ENCODE measurements around the gene PPIF.

The PPIF gene

DNA sequence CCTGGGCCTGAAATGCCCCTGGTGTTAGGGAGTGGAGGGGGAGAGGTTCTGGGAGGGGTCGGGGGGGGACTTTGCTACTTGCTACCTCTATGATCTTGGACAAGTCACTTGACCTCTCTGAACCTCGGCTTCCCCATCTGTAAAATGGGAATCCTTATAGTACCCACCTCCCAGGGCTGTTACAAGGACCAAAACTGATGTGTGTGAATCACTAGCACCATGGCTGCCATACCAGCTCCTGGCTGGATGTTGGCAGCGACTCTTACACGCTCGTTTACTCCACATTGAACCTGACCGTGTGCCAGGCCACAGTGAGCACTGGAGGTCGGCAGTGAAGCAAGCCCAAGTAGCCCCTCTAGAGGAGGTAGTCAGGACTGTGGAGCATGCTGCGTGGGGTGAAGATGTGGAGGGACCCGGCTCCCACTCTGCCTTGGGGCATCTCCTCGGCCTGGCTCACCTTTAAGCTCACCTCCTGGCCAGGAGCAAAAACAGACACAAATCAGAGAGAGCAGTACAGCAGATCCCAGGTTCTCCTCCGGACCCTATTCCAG, 28.9 kb downstream of the PPIF start:
- no peak for DNase-seq

DNA sequence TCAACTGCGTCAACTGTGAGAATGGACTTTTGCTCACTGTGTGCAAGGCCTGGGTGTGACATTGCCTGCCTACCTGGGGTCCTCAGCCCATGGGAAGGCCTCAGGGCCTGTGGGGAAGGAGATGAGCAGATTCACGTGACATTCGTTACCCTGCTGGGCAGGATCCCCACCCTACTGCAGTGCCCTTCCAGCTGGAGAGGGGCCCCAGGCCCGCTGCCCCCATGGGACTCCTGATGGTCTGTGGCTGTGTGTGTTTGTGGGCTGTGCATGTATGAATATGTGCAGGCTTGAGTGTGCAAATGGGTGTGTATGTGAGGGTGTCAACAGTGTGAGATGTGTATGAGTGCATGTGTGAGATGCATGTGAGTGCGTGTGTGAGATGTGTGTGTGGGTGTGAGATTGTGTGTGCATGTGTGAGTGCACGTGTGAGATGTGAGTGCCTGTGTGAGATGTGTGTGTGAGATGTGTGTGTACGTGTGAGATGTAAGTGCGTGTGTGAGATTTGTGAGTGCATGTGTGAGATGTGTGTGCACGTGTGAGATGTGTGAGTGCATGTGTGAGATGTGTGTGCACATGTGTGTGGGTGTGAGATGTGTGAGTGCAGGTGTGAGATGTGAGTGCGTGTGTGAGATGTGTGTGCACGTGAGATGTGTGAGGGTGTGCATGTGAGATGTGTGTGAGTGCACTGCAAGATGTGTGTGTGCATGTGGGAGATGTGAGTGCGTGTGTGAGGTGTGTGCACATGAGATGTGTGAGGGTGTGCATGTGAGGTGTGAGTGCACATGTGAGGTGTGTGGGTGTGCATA, 29.7 kb downstream of the PPIF start:
- no peak for DNase-seq

DNA sequence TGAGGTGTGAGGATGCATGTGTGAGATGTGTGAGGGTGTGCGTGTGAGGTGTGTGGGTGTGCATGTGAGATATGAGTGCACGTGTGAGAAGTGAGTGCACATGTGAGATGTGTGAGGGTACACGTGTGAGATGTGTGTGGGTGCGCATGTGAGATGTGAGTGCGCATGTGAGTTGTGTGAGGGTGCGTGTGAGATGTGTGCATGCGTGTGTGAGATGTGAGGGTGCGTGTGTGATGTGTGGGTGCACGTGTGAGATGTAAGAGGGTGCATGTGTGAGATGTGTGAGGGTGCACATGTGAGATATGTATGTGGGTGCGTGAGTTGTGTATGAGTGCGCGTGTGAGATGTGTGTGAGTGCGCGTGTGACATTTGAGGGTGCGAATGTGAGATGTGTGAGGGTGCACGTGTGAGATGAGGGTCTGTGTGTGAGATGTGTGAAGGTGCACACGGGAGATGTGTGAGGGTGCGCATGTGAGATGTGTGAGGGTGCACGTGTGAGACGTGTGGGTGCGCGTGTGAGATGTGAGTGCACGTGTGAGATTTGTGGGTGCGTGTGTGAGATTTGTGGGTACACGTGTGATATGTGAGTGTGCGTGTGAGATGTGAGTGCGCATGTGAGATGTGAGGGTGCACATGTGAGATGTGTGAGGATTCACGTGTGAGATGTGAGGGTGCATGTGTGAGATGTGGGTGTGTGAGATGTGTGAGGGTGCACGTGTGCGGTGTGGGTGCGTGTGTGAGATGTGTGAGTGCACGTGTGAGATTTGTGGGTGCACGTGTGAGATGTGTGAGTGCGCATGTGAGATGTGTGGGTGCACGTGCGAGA, 30.5 kb downstream of the PPIF start:
- DNase-seq, result no peak

DNA sequence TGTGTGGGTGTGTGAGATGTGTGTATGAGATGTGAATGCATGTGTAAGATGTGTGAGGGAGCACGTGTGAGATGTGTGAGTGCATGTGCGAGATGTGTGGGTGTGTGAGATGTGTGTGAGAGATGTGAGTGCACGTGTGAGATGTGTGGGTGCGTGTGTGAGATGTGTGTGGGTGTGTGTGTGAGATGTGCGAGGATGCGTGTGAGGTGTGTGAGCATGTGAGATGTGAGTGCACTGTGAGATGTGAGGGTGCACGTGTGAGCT, 31.0 kb downstream of the PPIF start:
- DNase-seq, result no peak

DNA sequence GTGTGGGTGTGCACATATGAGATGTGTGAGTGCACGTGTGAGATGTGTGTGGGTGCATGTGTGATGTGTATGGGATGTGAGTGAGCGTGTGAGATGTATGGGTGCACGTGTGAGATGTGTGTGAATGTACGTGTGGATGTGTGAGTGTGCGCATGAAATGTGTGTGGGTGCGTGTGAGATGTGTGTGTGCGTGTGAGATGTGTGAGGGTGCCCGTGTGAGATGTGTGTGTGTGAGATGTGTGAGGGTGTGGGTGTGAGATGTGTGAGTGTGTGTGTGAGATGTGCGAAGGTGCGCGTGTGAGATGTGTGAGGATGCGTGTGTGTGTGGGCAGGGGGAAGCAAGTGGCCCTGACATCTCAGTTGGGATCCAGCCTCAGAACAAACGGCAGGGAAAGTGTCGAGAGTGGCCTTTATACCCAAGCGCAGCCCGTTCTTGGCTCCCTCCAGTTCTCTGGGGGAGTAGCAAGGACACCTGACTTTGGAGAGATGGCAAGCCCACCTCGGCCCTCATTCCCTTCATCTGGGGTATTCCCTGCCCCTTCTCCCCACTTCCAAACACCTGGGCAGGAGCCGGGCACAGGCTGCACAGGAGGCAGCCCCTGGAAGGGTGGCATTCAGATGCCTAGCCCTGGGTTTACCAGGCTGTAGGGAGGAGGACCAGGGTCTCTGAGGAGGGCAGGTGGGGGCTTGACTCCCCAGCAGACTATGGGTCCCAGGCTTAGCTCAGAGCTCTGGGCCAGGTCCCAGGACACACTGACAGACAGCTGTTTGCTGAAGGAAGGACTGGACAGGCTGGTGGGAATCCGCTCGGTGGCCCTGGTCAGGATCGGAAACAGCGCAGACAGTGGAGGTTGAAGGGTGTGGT, 31.6 kb downstream of the PPIF start:
- no peak for DNase-seq

DNA sequence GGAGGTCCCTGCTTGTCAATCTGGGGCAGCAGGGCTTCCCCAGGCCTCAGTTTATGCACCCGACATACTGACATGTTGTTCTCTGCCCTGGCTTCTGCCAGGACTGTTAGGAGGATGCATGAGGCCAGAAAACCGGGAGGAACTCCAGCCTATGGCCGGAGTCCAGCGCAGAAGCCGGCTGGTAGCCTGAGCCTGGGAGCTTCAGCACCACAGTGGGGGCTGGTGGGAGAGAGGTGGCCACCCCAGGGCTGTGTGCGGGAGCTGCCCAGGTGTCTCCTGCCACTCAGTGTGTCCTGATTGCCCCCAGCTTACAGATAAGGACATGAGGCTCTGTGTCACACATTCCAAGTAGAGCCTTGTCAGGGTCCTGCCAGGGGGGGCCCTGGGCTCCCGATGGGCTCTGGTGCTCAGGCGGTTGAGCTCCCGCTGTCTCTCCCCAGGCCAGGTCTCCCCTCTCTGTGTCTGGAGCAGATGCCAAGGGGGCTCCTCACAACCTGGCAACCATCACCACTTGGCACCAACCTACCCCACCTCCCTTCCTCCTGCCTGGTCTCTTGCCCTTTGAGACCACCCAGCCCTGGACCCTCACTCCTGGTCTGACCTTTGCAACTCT, 32.3 kb downstream of the PPIF start:
- DNase-seq, result no peak

DNA sequence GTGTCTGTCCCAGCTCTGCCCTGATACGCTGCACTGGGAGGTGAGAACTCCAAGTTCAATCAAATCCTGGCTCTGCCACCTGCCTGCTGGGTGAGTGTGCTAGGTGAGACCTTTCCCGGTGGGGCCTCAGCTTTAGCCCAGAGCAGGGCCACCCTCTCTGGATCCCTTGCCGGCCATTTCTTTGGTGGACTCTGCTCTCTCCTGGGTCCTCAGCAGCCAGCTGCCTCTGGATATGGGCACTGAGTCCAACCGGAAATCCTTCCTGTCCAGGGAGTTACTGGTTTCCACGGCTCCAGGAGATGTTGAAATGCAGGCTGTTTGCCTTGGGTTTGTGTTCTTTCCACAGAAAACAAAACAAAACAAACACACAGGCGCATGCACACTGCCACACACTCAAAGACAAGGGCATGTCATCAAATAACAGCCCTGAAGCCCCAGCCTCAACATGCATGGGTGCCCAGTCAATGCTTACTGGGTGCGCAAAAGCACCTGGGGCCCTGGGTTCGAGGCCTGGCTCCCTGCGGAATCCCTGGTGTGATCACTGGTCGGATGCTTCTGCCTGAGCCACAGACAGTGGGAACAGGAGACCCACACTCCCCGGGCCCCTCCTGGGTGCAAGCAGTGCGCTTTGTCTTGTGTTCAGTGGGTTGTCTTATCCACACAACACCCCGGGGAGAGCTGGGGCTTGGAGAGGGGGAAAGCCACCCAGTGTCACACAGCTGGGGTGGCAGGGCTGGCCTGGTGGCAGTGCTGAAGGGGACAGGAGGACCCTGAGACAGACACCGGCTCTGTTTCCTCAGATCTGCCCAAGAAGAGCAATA, 33.1 kb downstream of the PPIF start:
- no peak for DNase-seq

DNA sequence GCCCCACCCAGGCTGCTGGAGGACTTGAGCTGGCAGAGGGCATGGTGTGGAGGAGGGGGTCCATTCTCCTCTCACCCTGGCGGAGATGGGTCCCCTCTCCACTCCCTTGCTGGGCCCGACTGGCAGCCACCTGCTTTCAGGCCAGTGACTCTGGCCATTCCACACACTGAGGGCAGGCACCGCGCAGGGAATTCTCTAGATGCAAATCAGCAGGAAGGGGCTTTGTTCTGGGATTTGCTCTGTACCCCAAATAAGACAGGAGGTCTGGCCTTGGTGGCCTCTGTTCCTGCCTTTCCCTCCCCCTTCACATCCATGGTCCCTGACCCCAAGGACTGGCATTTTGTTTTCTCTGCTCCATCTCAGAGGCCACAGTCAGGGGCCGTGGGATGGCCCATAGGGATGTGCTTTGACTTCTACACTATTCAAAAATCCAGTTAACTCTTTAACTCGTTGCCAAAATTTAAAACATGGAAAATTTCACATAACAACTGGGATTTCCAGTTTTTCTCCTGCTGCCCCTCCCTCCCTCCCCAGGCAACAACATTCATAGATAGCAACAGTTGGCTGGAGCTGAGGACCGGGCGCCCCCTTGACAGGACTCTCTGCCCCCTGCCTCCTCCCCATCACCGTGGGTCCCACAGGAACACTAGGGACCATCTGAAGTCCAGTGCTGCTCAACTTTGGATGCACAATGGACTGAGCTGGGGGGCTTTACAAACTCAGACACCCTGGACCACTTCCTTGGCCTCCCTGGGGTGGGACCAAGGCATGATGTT, 33.9 kb downstream of the PPIF start:
- DNase-seq, result no peak

DNA sequence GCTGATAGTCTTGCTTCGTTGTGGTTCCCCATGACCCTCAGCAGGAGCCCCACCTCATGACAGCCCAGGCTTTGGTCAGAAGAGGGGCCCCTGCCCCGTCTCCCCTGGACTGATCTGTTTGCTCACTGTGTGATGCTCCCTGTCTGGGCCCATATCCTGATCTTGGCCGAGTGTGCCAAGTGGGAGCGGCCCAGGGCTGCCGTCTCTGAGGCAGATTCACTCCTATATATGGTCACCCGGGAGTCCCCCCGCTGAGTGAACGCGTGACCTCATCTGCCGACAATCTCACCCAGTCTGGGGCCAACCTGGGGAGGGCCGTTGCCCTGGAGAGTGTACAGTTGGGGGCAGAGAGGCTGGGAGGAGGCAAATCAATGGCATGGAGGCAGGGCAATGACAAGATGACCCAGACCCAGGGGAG, 34.5 kb downstream of the PPIF start:
- no peak for DNase-seq

DNA sequence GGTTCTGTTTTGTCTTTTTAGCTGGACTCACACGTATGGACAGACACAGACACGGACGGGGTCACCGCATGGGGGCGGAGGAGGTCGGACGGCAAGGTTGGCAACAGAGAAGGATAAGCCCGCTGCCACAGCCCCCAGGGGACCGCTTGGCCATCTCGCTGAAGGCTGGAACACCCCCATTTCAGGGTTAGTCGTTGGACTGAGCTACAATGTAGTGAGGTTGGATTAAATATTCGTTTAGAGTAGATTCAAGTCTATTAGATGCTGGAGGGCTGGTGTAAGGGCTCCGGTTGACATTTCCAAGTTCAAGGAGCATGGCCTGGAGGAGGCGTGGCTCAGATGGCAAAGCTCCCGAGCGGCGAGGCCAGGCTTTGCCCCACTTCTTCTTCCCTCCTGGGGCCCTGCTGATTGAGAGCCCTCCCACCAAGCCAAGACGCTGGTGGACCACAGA, 35.2 kb downstream of the PPIF start:
- no peak for DNase-seq

DNA sequence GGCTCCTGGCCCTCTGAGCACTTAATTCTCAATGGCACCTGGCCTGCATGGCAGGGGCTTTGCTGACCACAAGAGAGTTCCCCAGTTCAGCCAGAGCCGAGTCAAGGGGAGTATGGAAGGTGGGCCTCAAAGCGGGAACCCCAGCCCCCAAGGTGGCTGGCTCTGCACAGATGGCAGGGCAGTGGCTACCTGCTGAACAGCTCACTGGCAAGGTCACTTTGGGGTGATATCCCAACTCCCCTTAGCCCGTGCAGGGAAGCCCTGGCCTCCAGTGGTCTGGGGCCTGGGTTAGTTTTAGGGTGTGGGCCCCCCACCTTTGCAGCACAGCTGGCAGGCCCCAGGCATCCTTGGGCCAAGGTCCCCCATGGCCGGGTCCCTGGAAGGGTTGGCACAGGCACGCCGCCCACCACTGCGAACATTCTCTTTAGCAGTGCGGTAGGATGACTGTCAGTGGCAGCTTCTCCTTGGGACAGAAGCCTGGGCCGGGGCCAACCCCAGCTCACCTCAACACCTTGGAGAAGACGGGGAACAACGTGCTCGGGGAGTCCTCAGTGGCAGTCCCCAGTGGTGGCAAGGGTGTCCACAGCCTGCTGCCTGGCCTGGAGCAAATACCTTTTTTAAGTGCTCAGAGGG, 36.8 kb downstream of the PPIF start:
- no peak for DNase-seq

DNA sequence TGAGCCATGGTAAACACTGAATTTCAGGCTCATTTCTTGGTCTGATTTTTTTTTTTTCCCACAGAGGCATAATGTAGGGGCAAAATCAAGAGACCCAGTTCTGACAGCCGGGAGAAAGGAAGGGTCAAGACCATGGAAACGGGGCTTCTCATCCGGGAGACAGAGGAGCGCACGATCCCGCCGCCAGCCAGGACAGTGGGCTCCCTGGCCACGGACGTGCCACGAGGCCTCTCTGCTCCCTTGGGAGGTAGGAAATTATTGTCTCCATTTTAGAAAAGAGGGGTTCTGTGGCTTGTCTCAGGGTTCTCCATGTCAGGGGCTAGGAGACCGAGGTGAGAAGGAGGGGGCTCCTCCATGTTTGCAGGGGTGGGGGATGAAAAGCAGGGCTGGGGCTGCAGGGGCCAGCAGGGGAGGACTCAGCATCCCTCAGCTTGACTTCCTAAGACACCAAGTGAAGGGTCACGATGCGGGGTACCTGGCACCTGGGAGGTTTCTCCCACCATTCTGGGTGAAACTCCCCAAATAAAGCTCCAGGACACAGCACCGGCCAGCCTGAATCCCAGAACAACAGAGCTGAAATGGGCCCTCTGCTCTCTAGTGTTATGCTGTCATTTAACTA, 37.6 kb downstream of the PPIF start:
- no peak for DNase-seq

DNA sequence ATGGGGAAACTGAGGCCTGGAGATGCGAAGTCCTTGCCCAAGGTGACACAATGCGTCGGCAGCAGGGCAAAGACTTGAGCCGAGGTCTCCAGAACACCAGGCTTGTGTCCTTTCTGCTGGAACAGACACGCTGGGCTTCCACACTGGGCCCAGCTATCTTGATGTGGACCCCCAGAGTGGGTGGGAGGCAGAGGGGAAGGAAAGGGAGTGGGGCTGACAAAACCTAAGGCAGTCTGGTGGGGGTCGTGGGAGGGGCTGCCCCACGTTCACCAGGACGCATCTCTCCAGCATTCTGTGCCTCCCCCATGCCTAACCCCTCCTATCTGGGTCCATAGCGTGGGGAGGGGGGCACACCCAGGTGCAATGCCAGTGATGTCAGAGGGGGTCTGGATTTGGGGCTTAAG, 38.1 kb downstream of the PPIF start:
- DNase-seq, result no peak

DNA sequence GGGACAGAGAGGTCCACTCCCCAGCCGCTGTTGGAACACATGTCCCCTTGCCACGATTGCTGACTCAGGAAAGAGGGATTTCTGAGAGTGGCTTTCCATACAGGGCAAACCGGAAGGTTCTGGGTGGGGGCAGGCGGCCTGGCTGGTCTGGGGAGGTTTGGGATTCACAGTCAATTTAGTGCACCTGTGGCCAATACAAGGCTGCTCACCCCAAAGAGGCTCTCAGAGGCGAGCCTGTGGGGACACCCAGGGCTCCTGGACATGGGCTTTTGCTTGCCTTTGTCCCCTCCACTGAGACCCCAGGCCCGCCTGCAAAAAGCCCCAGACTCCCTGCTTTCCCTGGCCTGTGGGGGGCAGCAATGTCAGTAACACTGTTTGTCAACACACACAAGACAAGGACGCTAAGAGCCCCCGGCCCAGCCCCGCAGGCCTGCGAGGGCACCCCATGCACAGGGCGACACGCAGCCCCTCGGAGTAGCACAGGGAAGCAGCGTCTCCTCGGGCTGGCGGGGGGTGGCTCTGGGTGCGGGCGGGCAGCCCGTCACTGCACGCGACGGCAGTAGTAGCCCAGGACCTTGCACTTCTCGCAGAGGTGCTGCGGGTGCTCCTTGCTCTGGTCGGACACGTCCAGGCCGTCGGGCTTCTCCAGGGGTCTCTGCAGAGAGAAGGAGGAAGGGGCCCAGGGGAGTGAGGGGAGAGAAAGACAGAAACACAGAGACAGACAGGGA, 38.7 kb downstream of the PPIF start:
- DNase-seq, result no peak

DNA sequence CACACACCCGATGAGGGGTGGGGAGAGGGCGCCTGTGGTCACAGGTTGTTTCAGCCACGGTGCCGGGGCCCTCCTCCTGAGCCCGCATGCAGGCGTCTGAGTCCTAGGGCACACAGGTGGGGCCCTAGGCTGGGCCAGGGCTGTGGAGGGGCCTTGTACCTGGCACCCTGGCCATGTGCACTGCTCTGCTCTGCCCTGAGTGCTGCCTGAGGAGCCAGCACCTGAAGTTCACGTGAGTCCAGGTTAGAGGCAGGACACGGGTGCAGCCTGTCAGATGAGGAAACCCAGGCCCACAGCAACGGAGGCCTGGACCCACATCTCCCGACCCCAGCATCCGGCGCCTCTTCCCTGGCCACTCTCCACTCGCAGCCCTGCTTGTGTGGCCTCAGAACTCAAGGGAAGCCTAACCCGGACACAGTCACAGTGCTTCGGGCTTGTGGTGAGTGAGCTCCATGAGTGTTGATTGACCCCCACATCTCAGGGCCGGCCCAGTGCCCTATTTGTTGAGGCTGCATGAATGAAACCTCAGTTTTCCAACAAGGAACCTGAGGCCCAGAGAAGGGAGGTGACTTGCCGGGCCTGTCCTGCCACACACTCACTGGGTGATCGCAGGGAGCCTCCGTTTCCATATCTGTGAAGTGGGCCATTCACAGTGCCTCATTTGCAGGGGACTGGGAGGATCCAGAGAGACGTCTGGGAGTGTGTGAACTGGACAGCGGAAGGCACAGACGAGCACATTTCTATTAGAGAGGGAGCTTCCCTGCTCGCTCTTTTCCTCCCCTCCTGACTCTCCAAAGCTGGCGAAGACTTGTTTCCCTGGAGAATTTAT, 39.6 kb downstream of the PPIF start:
- no peak for DNase-seq

DNA sequence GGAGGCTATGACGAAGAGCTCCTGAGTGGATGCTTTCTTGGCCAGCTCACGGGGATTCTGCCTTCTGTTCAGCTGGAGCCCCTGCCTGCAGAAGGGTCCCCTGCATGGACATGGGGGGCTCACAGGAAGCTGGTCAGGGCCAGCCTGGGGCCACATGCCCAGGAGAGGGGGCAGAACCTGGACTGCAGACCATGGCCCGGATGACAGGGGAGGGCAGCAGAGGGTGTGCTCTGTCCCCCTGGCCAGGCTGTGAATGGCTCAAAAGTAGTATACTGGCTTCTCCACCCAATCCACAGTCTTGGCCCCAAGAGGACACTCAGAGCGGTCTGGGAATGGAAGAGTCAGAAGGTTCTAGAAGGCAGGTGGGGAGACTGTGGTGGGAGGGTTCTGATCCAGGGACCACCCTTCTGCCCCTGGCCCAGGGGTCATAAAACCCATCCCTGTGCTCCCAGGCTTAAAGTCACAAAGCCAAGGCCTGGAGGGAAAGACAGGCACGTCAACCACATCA, 40.3 kb downstream of the PPIF start:
- DNase-seq, result no peak

DNA sequence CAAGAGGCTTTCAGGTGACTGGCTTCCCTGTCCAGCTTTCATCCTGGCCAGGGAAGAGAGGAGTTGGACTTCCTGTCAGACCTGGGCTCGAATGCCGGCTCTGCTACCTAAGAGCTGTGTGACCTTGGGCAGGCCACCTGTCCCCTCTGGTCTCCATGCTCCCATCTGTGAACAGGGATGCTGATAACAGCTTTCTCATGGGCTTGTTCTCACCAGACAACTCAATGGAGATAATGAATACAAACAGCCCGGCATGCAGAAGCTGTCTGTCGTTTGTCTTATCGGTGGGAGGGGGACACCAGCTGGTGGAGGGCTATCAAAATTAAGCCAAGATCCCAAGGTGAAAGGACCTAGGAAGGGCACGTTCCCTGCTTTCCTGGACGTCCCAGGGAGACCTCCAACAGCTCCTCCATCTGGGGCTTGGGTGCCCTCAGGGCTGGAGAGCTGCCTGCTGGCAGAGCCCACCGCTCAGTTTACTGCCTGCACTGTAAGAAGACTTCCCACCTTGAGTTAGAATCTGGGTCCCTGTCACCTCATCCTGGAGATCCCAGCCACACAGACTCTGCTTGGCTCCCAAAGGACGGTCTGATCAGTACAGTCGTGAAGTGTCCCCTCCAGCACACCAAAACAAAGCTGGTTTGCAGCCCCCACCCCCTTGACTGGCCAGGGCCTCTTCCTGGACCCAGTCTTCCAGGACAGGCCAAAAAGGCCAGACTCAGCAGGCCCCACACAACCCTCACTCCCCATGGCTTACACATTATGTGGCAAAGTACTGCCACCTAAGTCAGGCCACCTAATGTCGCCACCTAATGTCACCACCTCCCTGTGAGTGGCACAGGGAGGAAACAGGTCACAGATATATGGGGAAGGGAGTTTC, 40.9 kb downstream of the PPIF start:
- DNase-seq, result no peak

All from RPMI8226 (cell line).